GM15510 (cell line): Measurements from ENCODE around the gene PARVA.

Source experiments
- POLR2A ChIP-seq: IDR thresholded peaks from 3 replicates; pipeline ENCODE4 v1.6.1; 2011; ENCODE audit warnings: borderline replicate concordance; ENCODE audit not compliant: insufficient read length; ENCODE audit errors: extremely low read depth

The PARVA gene

GRCh38 chr11:12565406-12565805, 188.0 kb downstream of the PARVA start:
- no peak for TF ChIP-seq POLR2A

- TF ChIP-seq POLR2A, result no peak
Observed at GRCh38 chr11:12567746-12568460, 190.5 kb downstream of the PARVA start.

- TF ChIP-seq POLR2A, result no peak
Observed at GRCh38 chr11:12569499-12570425, 192.4 kb downstream of the PARVA start.

- TF ChIP-seq POLR2A, result no peak
Observed at GRCh38 chr11:12573707-12574485, 196.5 kb downstream of the PARVA start.

GRCh38 chr11:12577725-12578644, 200.6 kb downstream of the PARVA start:
- TF ChIP-seq POLR2A, result no peak

GRCh38 chr11:12581416-12581815, 204.0 kb downstream of the PARVA start:
- TF ChIP-seq POLR2A, result no peak

GRCh38 chr11:12581923-12582322, 204.6 kb downstream of the PARVA start:
- no peak for TF ChIP-seq POLR2A
